Activated CD4-positive, alpha-beta T cell treated with anti-CD3 and anti-CD28 coated beads, Interleukin-2, amount 50 U/mL, for 16 hours (primary cell): ENCODE results near the gene MIER3.
A peak's percentile ranks its signal among the peaks of the same experiment; 100 is the strongest.
"Not testable (repeated sequence)": the region's sequence is repeated elsewhere in the genome, so short reads cannot be mapped to it uniquely, and the experiment has no call there.

Experiments used
- DNase-seq: peaks from one replicate; pipeline ENCODE4 v3.0.0-alpha.2; 2020

Gene MIER3, protein sequence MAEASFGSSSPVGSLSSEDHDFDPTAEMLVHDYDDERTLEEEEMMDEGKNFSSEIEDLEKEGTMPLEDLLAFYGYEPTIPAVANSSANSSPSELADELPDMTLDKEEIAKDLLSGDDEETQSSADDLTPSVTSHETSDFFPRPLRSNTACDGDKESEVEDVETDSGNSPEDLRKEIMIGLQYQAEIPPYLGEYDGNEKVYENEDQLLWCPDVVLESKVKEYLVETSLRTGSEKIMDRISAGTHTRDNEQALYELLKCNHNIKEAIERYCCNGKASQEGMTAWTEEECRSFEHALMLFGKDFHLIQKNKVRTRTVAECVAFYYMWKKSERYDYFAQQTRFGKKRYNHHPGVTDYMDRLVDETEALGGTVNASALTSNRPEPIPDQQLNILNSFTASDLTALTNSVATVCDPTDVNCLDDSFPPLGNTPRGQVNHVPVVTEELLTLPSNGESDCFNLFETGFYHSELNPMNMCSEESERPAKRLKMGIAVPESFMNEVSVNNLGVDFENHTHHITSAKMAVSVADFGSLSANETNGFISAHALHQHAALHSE

DNA sequence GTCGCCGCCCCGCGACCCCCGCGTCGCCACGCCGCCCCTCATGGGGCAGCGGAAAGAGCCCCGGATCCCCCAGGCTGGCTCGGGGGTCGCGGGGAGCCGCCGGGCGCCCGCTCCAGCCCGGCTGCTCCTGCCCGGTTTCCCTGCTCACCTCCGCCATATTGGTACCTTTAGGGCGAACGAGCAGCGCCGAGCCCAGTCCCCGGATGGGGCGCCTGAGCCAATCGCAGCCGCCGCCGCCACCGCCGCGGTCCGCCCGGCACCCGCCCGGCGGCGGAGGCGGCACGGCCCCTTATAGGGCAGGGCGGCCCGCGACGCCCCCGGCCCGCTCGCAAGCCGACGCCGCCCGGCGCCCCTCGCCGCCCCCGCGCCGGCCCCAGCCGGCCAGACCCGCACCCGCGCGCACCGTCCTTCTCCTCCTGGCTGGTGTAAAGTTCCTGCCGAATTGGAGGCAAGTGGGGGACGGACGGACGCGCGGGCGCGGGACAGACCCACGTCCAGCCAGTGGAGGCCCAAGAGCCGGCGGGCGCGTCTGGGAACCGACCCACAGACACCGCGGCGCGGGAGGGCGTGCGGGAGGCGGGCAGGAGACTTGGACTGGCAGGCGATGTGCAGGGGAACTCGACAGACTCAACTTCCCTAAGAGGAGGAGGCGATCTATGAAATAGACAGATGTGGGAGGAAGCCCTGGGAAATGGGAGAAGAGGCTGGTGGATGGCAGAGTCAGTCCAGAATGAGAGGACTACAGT is at the start of gene MIER3:
Gene MIER3 (minus strand): TSS at position 178 of the 746 bp plus-strand sequence. CDS start 21 bp downstream, at position 157.
- peak; percentile 84 for DNase-seq

DNA sequence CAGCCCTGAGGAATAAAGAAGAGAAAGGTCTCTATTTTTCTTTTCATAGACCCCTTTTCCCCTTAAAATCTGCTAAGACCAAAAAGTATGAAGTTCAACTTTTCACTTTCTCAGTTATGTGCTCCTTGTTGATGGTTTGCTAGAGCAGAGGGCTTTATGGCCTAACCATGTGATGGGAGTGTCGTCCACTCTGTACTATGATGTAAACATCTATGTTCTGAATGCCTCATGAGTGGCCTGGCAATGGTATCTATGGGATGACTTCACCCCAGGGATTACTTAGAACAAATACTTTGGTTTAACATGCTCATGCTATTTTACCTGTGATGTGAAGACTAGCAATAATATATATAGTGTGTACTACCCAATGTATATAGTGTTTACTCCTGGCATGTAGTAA is 43.7 kb upstream of the MIER3 start:
- no peak for DNase-seq

DNA sequence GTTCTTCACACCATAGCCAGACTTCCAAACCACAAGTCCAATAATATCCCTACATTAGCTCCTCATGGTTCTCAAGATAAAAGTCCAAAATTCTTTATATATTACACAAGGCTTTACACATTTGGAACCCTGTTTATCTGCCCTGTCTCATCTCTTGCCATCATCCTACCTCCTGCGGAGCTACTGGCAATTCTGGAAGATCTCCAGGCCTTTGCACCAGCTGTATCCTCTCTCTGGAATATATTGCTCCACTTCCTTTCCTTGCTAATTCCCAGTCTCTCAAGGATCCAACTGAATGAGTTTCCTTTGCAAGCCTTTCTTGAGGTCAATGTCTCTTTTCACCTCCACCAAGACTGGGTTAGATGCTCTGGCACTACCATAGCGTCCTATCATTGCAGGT is 41.3 kb upstream of the MIER3 start:
- no peak for DNase-seq

DNA sequence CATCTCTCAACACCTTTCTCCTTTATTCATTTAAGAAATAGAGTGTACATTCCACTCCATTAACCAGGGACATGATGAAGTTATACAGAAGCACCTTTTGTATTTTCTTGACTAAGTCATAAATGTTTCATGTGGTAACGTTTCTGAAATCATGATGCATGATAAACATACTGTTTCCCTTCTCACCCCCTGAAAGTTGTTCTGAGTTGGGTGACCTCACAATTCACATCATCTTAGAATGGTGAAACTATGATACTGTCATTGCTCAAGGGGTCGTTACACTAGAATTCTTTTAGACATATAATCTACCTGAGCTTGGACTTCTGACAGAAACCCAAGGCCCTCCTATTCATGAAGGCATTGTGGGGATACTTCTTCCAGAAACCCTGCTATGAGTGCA is 37.8 kb upstream of the MIER3 start:
- no peak for DNase-seq

DNA sequence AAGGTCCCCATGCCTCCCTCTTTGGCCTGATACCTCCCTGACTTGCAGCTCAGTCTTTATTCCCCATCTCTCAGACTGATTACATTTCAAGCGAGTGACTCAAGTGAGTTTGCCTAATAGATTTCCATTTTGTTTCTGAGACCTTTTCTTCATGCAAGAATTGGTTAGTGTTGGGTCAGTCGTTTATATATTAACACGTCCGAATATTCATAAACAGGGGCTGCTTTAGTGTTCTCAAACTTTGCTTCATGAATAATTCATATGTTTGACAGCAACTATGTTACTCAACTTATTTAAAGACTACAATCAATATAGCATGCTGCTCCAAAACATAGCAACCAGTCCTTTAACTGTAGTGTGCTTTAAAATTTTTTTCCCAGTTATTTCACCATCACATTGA is 36.6 kb upstream of the MIER3 start:
- no peak for DNase-seq

DNA sequence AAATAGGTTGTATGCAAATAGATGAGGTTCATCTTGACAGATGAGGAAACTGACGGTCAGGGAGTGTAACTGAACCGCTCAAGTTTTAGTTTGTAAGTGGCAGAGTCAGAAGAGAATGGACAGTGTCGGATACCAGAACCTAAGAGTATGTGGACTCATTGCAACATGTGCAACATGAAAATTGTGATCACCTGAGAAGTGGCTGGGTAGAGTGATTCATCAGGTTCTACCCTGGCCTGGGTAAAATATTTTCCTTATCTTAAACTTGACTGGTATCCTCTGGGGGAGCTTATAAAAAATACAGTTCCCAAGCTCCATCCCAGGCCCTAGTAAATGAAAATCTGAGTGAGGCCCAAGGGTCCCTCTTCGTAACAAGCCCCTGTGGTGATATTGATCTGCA is 35.2 kb upstream of the MIER3 start:
- DNase-seq = no peak

DNA sequence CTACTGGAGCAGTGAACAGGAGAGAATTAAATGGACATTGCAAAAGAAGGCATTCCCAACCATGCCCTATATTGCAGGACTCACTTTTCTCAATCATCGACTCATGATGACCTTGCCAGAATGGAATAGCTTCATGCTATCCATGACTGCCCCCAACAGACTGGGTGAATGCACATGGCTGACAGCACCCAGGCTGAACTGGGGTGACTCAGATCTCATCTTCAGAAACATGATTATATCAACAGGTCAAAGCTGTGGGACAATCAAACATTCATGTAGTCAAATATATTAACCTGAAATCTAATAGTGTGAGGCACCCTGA is 34.7 kb upstream of the MIER3 start:
- no peak for DNase-seq

DNA sequence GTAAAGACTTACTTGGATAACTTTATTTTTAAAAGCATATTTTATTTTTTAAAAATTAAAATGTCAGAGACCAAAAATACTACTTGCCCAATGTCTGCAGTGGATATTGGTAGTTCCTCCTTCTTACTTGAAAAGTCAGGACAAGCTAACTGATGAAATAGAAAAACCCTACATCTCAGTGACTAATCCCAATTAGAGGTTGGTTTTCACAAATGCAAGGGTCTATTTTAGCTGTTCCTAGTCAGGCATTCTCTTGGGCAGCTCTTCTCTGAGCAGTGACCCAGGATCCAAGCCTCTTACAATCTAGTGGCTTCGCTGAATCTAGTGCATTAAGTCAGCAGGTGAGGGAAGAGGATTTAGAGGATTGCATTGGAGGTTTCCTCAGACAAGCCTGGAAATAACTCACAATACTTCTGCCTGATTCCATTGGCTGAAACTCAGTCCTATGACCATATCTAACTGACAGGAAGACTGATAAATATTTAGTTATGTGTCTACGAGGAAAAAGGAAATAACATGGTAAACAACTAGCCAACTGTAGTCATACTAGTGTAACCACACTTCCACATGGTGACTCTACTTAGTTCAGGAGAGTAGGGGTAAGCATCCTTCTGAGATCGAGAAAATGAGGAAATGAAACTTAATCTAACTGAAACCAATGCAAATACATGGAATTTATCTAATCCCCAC is 34.2 kb upstream of the MIER3 start:
- peak; percentile 13 for DNase-seq

DNA sequence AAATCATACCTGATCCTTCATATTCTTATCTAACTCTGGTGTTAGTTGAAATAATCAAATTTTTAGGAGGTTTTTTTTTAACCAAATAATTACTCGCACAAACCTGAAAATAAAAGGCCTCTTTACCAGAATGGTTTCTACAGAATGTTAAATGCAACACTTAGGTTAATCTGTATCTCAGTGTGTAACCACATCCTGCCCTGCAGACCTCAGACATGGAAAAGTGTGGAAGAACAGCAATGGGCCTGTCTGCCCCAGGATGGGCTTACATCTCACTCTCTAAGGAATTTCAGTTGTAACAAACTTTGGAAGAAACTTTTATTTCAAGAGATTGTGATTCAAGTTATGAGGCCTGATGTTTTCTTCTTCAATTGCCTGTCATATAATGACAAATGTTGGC is 32.5 kb upstream of the MIER3 start:
- peak; percentile 25 for DNase-seq

DNA sequence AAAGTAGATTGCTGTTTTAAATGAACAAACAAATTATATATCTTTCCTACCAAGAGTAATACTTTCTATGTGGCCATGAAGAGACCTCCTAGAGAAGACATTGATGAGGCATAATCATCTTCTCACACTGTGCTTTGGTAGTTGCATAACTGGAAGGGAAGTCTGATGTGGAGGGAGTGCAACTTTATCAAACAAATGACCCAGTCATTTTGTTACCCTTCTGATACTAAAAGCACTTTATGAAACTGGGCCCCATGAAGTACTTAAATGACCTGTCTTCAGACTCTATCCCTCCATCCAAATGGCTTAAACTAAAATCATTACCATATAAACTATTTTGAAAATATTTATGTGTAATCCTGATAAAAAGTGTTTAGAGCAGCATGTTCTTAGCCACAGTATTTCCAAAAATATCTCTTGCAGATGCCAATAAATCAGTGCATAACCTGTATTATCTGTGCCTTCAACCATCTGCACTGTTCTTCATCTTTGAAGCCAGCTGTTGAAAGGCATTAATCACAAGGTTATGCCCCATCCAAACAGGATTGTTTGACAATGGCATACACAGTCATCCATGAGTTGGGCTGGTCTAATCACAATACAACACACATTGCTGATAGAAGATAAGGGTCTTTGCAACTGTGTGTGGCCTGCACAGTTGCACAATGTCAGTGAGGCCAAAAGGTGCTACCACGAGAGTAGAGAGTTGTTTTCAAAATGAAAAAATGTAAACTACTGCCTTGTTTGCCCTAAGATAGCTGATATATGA is 31.9 kb upstream of the MIER3 start:
- peak; percentile 51 for DNase-seq

DNA sequence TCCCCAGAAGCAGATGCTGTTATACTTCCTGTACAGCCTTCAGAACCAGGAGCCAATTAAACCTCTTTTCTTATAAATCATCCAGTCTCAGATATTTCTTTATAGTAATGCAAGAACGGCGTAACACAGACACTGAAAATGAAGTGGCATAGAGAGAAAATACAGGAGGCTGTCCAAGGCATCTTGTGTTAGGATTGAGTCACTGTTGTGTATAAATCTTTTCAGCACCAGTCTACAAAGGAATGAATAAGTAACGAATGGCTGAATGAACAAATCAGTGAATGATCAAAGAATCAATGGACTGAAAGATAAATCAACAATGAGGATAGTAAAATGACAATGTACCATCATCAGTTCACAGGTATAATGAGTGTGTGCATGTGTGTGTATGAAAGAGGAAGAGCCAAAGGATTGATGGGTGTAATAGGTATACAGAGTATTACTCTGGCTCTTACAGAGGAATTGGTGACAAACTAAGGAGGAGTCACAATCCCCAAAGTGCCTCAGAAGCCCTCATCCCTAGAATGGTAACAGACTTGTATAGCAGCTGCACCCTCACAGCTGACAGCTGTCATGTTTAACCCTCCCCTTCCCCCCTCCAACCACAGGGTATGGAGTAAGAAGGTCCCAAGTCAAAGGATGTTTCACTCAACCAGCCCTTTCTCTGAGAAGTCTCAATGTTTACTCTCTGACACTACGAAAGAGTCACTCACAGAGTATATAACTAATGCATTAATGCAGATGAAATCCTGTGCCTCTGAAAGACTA is 29.8 kb upstream of the MIER3 start:
- no peak for DNase-seq

DNA sequence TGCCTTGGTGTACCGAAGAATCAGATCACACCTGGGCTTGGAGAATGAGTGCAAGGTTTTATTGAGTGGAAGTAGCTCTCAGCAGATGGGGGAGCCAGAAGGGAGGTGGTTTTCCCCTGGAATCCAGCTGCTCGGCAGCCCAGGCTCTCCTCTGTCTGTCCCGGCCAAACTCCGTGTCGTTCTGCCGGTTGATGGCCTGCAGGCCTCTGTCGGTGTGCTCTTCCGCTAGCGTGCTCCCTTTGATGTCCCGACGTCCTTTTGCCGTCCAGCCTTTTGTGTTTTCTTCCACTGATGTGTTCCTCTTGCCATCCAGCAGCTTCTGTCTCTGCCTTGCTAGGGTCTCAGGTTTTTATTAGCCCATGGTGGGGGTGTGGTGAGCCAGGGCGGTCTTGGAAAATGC is 28.0 kb upstream of the MIER3 start:
- no peak for DNase-seq

DNA sequence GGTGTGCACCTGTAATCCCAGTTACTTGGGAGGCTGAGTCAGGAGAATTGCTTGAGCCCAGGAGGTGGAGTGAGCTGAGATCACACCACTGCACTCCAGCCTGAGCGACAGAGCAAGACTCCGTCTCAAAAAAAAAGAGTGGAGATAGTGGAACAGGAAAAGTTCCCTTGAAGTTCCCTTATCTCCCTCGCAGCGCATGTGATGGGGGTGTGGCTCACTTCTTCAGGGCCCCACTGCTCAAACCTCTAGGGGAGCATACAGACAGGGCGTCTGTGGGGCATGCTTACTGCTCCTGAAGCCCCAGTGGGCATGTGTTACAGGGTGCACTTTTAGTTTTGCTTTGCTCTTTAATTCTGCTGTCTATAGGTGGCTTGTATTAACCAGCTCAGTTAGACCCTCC is 27.6 kb upstream of the MIER3 start:
- DNase-seq = not testable (repeated sequence)

DNA sequence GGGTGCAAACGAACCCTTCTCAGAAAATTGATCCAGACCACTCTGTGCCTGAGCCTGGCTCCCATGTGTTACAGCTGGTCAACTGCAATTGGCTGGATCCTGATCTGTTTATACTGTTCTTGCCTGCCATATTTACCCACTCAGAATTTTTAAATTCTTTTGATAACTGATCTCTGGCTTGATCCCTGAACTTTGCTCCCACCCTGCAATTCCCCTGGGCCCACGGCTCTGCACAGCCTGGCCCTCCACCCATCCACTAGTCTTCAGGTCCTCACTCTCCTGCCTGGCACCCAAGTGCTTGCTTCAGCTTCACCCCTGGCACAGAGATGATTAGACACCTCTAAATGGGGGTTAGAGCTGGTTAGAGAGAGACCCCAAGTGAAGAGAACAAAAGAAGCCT is 25.9 kb upstream of the MIER3 start:
- DNase-seq = no peak

DNA sequence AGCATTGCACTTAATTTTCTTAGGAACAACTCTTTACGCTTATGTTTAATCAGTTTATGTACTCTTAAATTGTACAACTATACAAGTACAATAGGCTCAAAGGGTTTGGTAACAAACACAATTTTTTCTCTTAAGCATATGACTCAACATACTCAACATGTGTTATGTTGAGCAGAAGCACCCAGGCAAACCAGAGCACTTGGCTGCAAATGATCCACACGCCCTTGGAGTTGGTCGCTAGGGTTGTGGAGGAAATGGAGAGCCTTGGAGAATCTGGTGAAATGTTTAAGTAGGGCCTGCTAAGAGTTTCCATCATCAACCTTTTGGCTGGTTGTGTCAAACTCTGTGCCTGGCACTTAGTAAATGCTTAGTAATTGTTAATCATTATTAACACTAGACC is 25.1 kb upstream of the MIER3 start:
- no peak for DNase-seq

DNA sequence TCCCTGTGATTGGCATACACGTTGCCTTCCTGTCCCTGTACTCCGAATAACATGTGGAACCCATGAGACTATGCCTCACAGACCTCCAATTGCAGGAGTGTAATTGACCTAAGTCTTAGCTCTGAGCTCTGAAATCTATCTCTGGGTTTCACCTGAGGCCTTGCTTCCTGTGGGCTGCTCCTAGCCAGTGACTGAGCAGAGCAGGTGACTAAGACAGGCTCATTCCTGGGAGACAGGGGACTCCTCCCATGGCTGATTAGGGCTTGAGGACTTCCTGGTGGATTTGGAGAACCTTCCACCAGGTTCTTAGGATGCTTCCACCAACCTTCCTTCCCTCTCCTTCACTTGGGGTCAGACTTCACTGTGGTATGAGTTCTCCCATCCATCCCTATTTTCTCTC is 22.3 kb upstream of the MIER3 start:
- DNase-seq = no peak

DNA sequence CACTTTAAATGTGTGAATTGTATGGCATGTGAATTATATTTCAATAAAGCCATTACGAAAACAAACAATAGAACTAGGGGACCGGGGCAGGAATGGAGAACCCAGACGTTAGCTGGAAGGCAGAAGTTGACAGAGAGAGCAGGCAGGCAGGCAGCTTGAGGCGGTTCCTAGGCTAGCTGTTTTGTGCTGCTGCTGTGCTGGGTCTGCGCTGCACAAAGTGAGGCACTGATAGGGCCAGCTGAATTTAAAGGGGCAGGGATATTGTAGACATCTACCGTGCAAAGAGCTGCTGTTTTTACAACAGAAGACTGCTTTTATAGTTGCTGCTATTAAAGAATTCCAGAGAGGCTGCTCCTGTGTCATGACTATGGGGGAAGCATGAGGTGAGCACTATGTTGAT is 21.6 kb upstream of the MIER3 start:
- DNase-seq = no peak

DNA sequence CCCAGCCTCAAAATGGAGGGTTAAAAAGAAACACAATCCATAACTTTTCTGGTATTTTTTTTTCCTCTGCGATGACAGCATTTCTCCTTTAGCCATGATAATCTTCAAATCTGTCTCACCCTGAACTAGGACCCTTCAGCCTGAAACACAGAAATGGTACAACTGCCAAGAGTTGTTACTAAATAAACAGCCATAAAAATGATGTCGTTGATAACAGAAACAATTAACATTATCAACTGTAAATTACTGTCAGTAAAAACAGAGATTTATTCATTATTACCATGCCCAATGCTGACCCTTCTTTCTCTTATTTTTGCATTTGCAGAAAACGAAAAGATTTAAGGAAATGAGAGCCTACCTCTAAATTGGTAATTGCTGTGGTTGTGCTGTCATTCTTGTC is 19.4 kb upstream of the MIER3 start:
- DNase-seq = no peak

DNA sequence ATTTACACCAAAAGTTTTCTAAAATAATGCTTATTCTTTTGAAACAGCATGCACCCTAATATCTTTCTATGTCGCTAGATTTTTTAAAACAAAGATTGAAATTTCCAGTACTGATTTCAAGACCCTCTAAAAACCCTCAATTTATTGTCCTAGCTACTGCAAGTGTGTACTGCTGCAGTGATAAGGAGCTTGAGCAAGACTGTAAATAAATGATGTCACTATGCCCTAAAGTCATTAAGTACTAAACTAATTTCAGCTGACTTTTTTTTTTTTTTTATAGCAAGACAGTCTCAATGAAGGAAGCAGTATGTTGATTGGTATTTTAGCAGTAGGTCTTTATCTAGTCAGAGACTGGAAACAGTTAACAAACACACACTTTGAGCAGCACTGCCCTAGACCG is 12.2 kb upstream of the MIER3 start:
- DNase-seq = no peak

DNA sequence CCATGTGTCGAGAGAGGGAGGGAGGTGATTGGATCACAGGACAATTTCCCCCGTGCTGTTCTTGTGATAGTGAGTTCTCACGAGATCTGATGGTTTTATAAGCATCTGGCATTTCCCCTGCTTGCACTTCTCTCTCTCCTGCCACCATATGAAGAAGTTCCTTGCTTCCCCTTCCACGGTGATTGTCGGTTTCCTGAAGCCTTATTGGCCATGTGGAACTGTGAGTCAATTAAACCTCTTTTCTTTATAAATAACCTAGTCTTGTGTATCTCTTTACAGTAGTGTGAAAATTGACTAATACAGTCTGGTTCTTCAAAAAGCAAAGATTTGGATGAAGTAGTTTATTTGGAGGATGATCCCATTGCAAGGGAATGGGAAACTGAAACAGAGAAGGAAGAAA is 11.3 kb upstream of the MIER3 start:
- no peak for DNase-seq

DNA sequence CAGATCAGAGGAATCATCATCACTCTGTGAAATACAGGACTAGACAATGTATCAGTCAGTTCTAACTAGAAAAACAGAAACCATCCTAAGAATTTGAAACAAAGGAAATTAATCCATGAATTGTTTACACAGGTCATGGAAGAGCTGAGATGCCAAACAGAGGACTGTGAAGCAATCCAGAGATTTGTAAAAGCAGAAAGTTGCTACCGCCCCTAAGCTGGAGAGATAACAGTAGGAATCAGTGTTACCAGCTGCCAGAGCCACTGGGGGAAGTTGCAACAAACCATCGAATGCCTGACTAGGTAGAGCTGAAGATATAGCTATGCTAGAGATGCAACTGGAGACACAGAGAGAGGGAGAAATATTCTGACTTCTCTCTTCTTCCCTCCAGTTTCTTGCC is 10.4 kb upstream of the MIER3 start:
- no peak for DNase-seq

DNA sequence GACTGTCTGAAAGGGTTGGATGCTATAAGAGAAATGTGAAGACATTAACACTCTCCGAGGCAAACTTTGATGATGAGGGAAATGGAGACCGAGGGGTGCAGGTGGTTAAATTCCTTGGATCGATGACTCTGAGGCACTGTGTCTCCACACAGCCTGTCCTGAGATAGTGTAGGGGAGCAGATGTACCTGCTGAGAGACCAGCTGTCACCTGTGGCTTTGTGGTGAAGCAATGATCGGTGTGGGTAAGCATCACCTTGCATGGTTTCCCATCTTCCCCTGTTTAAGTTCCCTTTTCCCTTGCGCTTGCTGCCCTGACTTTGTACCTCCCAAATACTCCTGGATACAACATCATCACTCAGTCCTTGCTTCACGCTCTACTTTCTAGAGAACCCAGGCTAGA is 9.8 kb upstream of the MIER3 start:
- DNase-seq = no peak
